DND-41 (cell line): ENCODE data around the gene DYSF.

Experiments used
- ATAC-seq: fragments of 200-7000 bp; cut with Tn5 transposase; 3 replicates; pipeline ENCODE4 v1.9.1; 2021; ENCODE audit warnings: low read depth; ENCODE audit not compliant: insufficient read depth
- DNase-seq: peaks from one replicate; pipeline ENCODE4 v3.0.0-alpha.2; 2020
- H2AFZ ChIP-seq: 2 replicates; pipeline ENCODE4 v1.6.0; 2012; ENCODE audit warnings: low read depth, low read length
- H3K27ac ChIP-seq: 2 replicates; pipeline ENCODE4 v1.5.1; 2012; ENCODE audit warnings: low read length, inconsistent platforms
- H3K27me3 ChIP-seq: fragments of 200-600 bp; sonication (generic); 2 replicates; pipeline ENCODE4 v1.6.0; 2012; ENCODE audit warnings: low read length, mild to moderate bottlenecking, inconsistent platforms; ENCODE audit not compliant: insufficient read depth, poor library complexity
- H3K36me3 ChIP-seq: 2 replicates; pipeline ENCODE4 v1.5.1; 2012; ENCODE audit warnings: low read length, inconsistent platforms; ENCODE audit not compliant: insufficient read depth
- H3K4me1 ChIP-seq: 2 replicates; pipeline ENCODE4 v1.5.1; 2012; ENCODE audit warnings: mild to moderate bottlenecking, low read length; ENCODE audit not compliant: insufficient read depth
- H3K4me2 ChIP-seq: 2 replicates; pipeline ENCODE4 v1.6.0; 2012; ENCODE audit warnings: mild to moderate bottlenecking, moderate library complexity, low read length, inconsistent platforms; ENCODE audit not compliant: insufficient read depth
- H3K4me3 ChIP-seq, 2 experiments: fragments of 200-600 bp in 1 of 2; shearing (Covaris generic) in 1 of 2; 2 replicates each; pipeline ENCODE4 v1.5.1; 2012 to 2016; ENCODE audit warnings: inconsistent platforms in 2 of 2, low read length in 2 of 2, mild to moderate bottlenecking in 2 of 2, low read depth in 1 of 2, moderate library complexity in 1 of 2
- H3K79me2 ChIP-seq: 2 replicates; pipeline ENCODE4 v1.6.0; 2012; ENCODE audit warnings: low read length, inconsistent platforms; ENCODE audit not compliant: insufficient read depth
- H3K9ac ChIP-seq: 2 replicates; pipeline ENCODE4 v1.6.0; 2012; ENCODE audit warnings: low read depth, mild to moderate bottlenecking, inconsistent platforms, low read length, moderate library complexity
- H3K9me3 ChIP-seq: 2 replicates; pipeline ENCODE4 v1.5.1; 2012; ENCODE audit warnings: low read length, moderate library complexity, mild to moderate bottlenecking, inconsistent platforms; ENCODE audit not compliant: insufficient read depth, severe bottlenecking
- H4K20me1 ChIP-seq: 2 replicates; pipeline ENCODE4 v1.6.0; 2012; ENCODE audit warnings: low read length; ENCODE audit not compliant: insufficient read depth
- CTCF ChIP-seq: IDR thresholded peaks from 2 replicates; pipeline ENCODE4 v1.5.1; 2012; ENCODE audit warnings: borderline replicate concordance, low read length, moderate library complexity, mild to moderate bottlenecking; ENCODE audit not compliant: poor library complexity, severe bottlenecking; ENCODE audit errors: extremely low read depth
- EZH2 ChIP-seq: IDR thresholded peaks from 3 replicates; pipeline ENCODE4 v1.6.1; 2012; ENCODE audit warnings: borderline replicate concordance, low read depth, mild to moderate bottlenecking, moderate library complexity, low read length, inconsistent platforms; ENCODE audit not compliant: severe bottlenecking

Gene DYSF

DNA sequence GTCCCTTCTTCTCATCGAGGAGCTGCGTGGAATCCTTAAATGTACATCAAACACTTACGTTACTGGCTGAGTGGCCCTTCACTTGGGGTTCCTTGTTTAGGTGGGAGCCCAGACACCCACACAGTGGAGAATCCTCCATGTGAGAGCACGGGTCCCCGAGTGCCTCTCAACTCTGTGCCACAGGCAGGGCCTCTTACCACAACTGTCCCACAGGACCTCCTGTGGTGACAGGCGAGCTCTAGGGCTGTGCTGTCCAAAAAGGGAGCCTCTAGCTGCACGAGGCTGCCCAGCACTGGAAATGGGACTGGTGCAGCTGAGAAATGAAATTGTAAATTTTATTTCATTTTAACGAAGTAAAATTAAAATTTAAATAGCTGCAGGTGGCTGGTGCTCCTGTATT is 145.7 kb downstream of the DYSF start:
- Histone ChIP-seq H3K4me3 (no peak overlapping the region), H3K9me3 (no peaks in the 10 kb centered on the region)
- TF ChIP-seq CTCF (no peak), EZH2 (no peak)

GRCh38 chr2:71599646-71600236 is 146.4 kb downstream of the DYSF start:
- TF ChIP-seq EZH2 = no peak
- no peak for TF ChIP-seq CTCF
- H2AFZ ChIP-seq = no peak overlapping the region
- no peak overlapping the region for H3K4me3 ChIP-seq
- no peak overlapping the region for H3K27ac ChIP-seq
- H3K79me2 ChIP-seq = no peaks in the 10 kb centered on the region
- no peaks in the 10 kb centered on the region for H3K9me3 ChIP-seq
- peaks cover 14% of the 10 kb centered on the region for H3K27me3 ChIP-seq
- no peak overlapping the region for H3K4me2 ChIP-seq
- no peaks in the 10 kb centered on the region for H3K36me3 ChIP-seq
- H3K4me1 ChIP-seq = no peaks in the 10 kb centered on the region
- no peaks in the 10 kb centered on the region for H4K20me1 ChIP-seq
- no peak overlapping the region for H3K9ac ChIP-seq
- DNase-seq (no peak), ATAC-seq (no peak)

More for the DNA sequence above, 145.7 kb downstream of the DYSF start:
- no peaks in the 10 kb centered on the region for H3K79me2 ChIP-seq
- no peak overlapping the region for H3K9ac ChIP-seq
- no peaks in the 10 kb centered on the region for H3K4me1 ChIP-seq
- H2AFZ ChIP-seq = no peak overlapping the region
- H4K20me1 ChIP-seq = no peaks in the 10 kb centered on the region
- no peak overlapping the region for H3K27ac ChIP-seq
- ATAC-seq = no peak
- H3K4me2 ChIP-seq = no peak overlapping the region
- no peak for DNase-seq
- H3K27me3 ChIP-seq = peaks cover 11% of the 10 kb centered on the region
- H3K36me3 ChIP-seq = no peaks in the 10 kb centered on the region

- no peaks in the 10 kb centered on the region for H4K20me1 ChIP-seq
- no peak for TF ChIP-seq CTCF
- no peak for TF ChIP-seq EZH2
- H3K27ac ChIP-seq = no peak overlapping the region
- H3K79me2 ChIP-seq = no peaks in the 10 kb centered on the region
- no peak overlapping the region for H3K9ac ChIP-seq
- H3K36me3 ChIP-seq = no peaks in the 10 kb centered on the region
- H3K4me2 ChIP-seq = no peak overlapping the region
- peaks cover 19% of the 10 kb centered on the region for H3K27me3 ChIP-seq
- H3K4me3 ChIP-seq = no peak overlapping the region
- ATAC-seq (no peak), DNase-seq (no peak)
- no peak overlapping the region for H2AFZ ChIP-seq
- H3K9me3 ChIP-seq = no peaks in the 10 kb centered on the region
- no peaks in the 10 kb centered on the region for H3K4me1 ChIP-seq
Measured at GRCh38 chr2:71600555-71600954, 147.2 kb downstream of the DYSF start.
